ENCODE results near the gene PYURF.

Gene PYURF

GRCh38 chr4:88489100-88489761 lies 34.3 kb downstream of the PYURF start:
- Histone ChIP-seq H3K4me3 (ENCODE audit: low read depth, low read length) (no peak overlapping the region), H3K36me3 (ENCODE audit: control insufficient read depth, insufficient read depth, low read length) (no peaks in the 10 kb centered on the region), H3K4me1 (no peaks in the 10 kb centered on the region), H3K27me3 (ENCODE audit: control insufficient read depth, insufficient read depth, low read length) (no peaks in the 10 kb centered on the region), H3K27ac (no peak overlapping the region), H3K9me3 (ENCODE audit: control insufficient read depth, low read length) (no peaks in the 10 kb centered on the region), H3K4me2 (ENCODE audit: low read length) (no peak overlapping the region), H2AFZ (no peak overlapping the region), H3K9ac (no peak overlapping the region), H3K79me2 (no peaks in the 10 kb centered on the region)
- TF ChIP-seq, protein P1, sequence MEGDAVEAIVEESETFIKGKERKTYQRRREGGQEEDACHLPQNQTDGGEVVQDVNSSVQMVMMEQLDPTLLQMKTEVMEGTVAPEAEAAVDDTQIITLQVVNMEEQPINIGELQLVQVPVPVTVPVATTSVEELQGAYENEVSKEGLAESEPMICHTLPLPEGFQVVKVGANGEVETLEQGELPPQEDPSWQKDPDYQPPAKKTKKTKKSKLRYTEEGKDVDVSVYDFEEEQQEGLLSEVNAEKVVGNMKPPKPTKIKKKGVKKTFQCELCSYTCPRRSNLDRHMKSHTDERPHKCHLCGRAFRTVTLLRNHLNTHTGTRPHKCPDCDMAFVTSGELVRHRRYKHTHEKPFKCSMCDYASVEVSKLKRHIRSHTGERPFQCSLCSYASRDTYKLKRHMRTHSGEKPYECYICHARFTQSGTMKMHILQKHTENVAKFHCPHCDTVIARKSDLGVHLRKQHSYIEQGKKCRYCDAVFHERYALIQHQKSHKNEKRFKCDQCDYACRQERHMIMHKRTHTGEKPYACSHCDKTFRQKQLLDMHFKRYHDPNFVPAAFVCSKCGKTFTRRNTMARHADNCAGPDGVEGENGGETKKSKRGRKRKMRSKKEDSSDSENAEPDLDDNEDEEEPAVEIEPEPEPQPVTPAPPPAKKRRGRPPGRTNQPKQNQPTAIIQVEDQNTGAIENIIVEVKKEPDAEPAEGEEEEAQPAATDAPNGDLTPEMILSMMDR (IDR thresholded peaks at IDR 0.05): no peak

DNA sequence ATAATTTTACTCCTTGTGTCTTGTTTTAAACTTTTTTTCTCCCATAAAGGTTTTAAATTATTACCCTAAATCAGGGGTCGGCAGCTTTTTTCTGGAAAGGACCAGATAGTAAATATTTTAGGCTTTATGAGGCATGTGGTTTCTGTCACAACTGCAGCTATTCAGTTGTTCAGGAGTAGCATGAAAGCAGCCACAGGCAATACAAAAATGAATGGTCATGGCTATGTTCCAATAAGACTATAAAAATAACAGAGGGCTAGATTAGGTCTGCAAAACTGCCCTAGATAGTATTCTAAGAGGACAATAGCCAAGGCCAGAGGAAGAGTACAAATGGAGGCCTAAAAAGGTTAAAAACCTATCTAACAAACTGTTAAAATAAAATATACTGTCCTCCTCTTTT lies 42.0 kb downstream of the PYURF start:
- H2AFZ ChIP-seq: no peak overlapping the region
- H3K4me1 ChIP-seq: no peaks in the 10 kb centered on the region
- H3K4me2 ChIP-seq (ENCODE audit: low read length): no peak overlapping the region
- no peak overlapping the region for H3K9ac ChIP-seq
- H3K27ac ChIP-seq: no peak overlapping the region
- TF ChIP-seq, protein P1 (IDR thresholded peaks at IDR 0.05): no peak
- no peaks in the 10 kb centered on the region for H3K27me3 ChIP-seq (ENCODE audit: control insufficient read depth, insufficient read depth, low read length)
- H3K4me3 ChIP-seq (ENCODE audit: low read depth, low read length): no peak overlapping the region
- H3K36me3 ChIP-seq (ENCODE audit: control insufficient read depth, insufficient read depth, low read length): no peaks in the 10 kb centered on the region
- H3K79me2 ChIP-seq: no peaks in the 10 kb centered on the region
- no peaks in the 10 kb centered on the region for H3K9me3 ChIP-seq (ENCODE audit: control insufficient read depth, low read length)

GRCh38 chr4:88478247-88478646 lies 45.3 kb downstream of the PYURF start:
- Histone ChIP-seq H3K36me3 (ENCODE audit: control insufficient read depth, insufficient read depth, low read length) (no peaks in the 10 kb centered on the region), H3K4me1 (no peaks in the 10 kb centered on the region), H3K27ac (no peak overlapping the region), H3K79me2 (no peaks in the 10 kb centered on the region), H3K9ac (no peak overlapping the region), H3K4me2 (ENCODE audit: low read length) (no peak overlapping the region), H2AFZ (no peak overlapping the region), H3K9me3 (ENCODE audit: control insufficient read depth, low read length) (no peaks in the 10 kb centered on the region), H3K4me3 (ENCODE audit: low read depth, low read length) (no peak overlapping the region), H3K27me3 (ENCODE audit: control insufficient read depth, insufficient read depth, low read length) (no peaks in the 10 kb centered on the region)
- TF ChIP-seq, protein P1 (IDR thresholded peaks at IDR 0.05): no peak

- no peak overlapping the region for H3K27ac ChIP-seq
- no peak overlapping the region for H3K9ac ChIP-seq
- H3K27me3 ChIP-seq (ENCODE audit: control insufficient read depth, insufficient read depth, low read length): no peaks in the 10 kb centered on the region
- H3K4me1 ChIP-seq: no peaks in the 10 kb centered on the region
- H3K79me2 ChIP-seq: no peaks in the 10 kb centered on the region
- H3K4me2 ChIP-seq (ENCODE audit: low read length): no peak overlapping the region
- no peaks in the 10 kb centered on the region for H3K9me3 ChIP-seq (ENCODE audit: control insufficient read depth, low read length)
- no peak overlapping the region for H3K4me3 ChIP-seq (ENCODE audit: low read depth, low read length)
- TF ChIP-seq, protein P1 (IDR thresholded peaks at IDR 0.05): no peak
- H3K36me3 ChIP-seq (ENCODE audit: control insufficient read depth, insufficient read depth, low read length): no peaks in the 10 kb centered on the region
- H2AFZ ChIP-seq: no peak overlapping the region
Observed at GRCh38 chr4:88477229-88477860, 46.2 kb downstream of the PYURF start.
